IMR-90 (cell line): ENCODE results near the gene RBP5. TPM values are rescaled to one million over a fixed set of nuclear protein-coding genes. Genes with fewer than 3 reads are reported as not detected.

Experiments
- ATAC-seq: fragments of 200-7000 bp; cut with Tn5 transposase; 2 replicates; pipeline ENCODE4 v1.9.1; 2020; ENCODE audit warnings: low read depth, mild to moderate bottlenecking, moderate library complexity
- BruUV-seq: library from RNA; stranded (reverse); fragments of 400-500 nt; replicated peaks from 2 replicates; lab custom pipeline; 2021; lab: Mats Ljungman, UMichigan
- CTCF ChIA-PET: fragments of 300-600 bp; formaldehyde crosslinking; extraction: SDS; loops from one replicate; lab custom pipeline; 2021; ENCODE audit warnings: antibody characterized with exemption; lab: Yijun Ruan, JAX
- POLR2A ChIA-PET: fragments of 300-600 bp; sonication (Branson Sonifier 250); formaldehyde crosslinking; loops from one replicate; lab custom pipeline; 2022; ENCODE audit warnings: antibody characterized with exemption; ENCODE audit not compliant: unreplicated experiment; lab: Charles Lee
- DNase-seq: peaks from one replicate; pipeline ENCODE4 v3.0.0; 2013
- H2AFZ ChIP-seq: replicated peaks from 2 replicates; pipeline ENCODE3; 2013; ENCODE audit warnings: low read length, mild to moderate bottlenecking; ENCODE audit not compliant: poor library complexity
- H2AK5ac ChIP-seq: 2 replicates; pipeline ENCODE4 v1.6.1; 2013; ENCODE audit warnings: low read depth, low read length, inconsistent platforms
- H2AK9ac ChIP-seq: replicated peaks from 2 replicates; pipeline ENCODE3; 2013; ENCODE audit warnings: mild to moderate bottlenecking, low read depth, low read length, moderate library complexity; ENCODE audit not compliant: poor library complexity
- H2BK120ac ChIP-seq: 2 replicates; pipeline ENCODE4 v1.6.1; 2013; ENCODE audit warnings: low read depth, low read length, inconsistent platforms
- H2BK15ac ChIP-seq: 3 replicates; pipeline ENCODE4 v1.6.1; 2013; ENCODE audit warnings: low read depth, low read length, inconsistent platforms
- H2BK20ac ChIP-seq: 2 replicates; pipeline ENCODE4 v1.6.1; 2013; ENCODE audit warnings: low read depth, mild to moderate bottlenecking, inconsistent platforms, low read length, moderate library complexity
- H2BK5ac ChIP-seq: 2 replicates; pipeline ENCODE4 v1.6.1; 2013; ENCODE audit warnings: mild to moderate bottlenecking, low read depth, low read length, inconsistent platforms; ENCODE audit not compliant: poor library complexity, severe bottlenecking
- H3K14ac ChIP-seq: replicated peaks from 2 replicates; pipeline ENCODE4 v1.6.1; 2013; ENCODE audit warnings: low read depth, low read length, inconsistent platforms
- H3K18ac ChIP-seq: 2 replicates; pipeline ENCODE4 v1.6.1; 2013; ENCODE audit warnings: low read depth, low read length, control low read depth
- H3K23ac ChIP-seq: 2 replicates; pipeline ENCODE4 v1.6.1; 2013; ENCODE audit warnings: low read depth, low read length, inconsistent platforms
- H3K27ac ChIP-seq: 2 replicates; pipeline ENCODE4 v1.5.1; 2013; ENCODE audit warnings: mild to moderate bottlenecking, control low read depth, low read length; ENCODE audit not compliant: insufficient read depth
- H3K27me3 ChIP-seq: 2 replicates; pipeline ENCODE4 v1.6.1; 2013; ENCODE audit warnings: low read length; ENCODE audit not compliant: control insufficient read depth, insufficient read depth
- H3K36me3 ChIP-seq: 2 replicates; pipeline ENCODE4 v1.6.1; 2013; ENCODE audit warnings: low read length, mixed read lengths; ENCODE audit not compliant: control insufficient read depth, insufficient read depth
- H3K4ac ChIP-seq: 2 replicates; pipeline ENCODE4 v1.6.1; 2013; ENCODE audit warnings: low read depth, low read length, inconsistent platforms
- H3K4me1 ChIP-seq: 2 replicates; pipeline ENCODE4 v1.6.1; 2013; ENCODE audit warnings: low read length, mixed read lengths; ENCODE audit not compliant: control insufficient read depth, insufficient read depth
- H3K4me2 ChIP-seq: 2 replicates; pipeline ENCODE4 v1.6.1; 2013; ENCODE audit warnings: low read depth, mild to moderate bottlenecking, control low read depth, low read length, moderate library complexity
- H3K4me3 ChIP-seq: 2 replicates; pipeline ENCODE4 v1.5.1; 2013; ENCODE audit warnings: low read depth, mild to moderate bottlenecking, control low read depth, low read length, moderate library complexity; ENCODE audit not compliant: insufficient read depth
- H3K56ac ChIP-seq: 2 replicates; pipeline ENCODE4 v1.6.1; 2013; ENCODE audit warnings: low read length, inconsistent platforms; ENCODE audit not compliant: insufficient read depth; ENCODE audit errors: extremely low read depth
- H3K79me1 ChIP-seq, 2 experiments: 2 replicates each; pipeline ENCODE4 v1.6.1; 2013; ENCODE audit warnings: low read length in 2 of 2, inconsistent platforms in 1 of 2, low read depth in 1 of 2
- H3K9ac ChIP-seq: 2 replicates; pipeline ENCODE4 v1.6.1; 2013; ENCODE audit warnings: low read depth, low read length, control low read depth
- H3K9me1 ChIP-seq: 2 replicates; pipeline ENCODE4 v1.6.1; 2013; ENCODE audit warnings: low read length, inconsistent platforms; ENCODE audit not compliant: insufficient read depth
- H3K9me3 ChIP-seq: 2 replicates; pipeline ENCODE4 v1.6.1; 2013; ENCODE audit warnings: low read length; ENCODE audit not compliant: control insufficient read depth, insufficient read depth
- H4K20me1 ChIP-seq: 2 replicates; pipeline ENCODE4 v1.6.1; 2013; ENCODE audit warnings: low read length, inconsistent platforms; ENCODE audit not compliant: insufficient read depth
- H4K5ac ChIP-seq: 2 replicates; pipeline ENCODE4 v1.6.1; 2013; ENCODE audit warnings: mild to moderate bottlenecking, low read depth, low read length, control low read depth
- H4K8ac ChIP-seq, 2 experiments: 2 replicates each; pipeline ENCODE4 v1.6.1; 2013; ENCODE audit warnings: low read depth in 2 of 2, low read length in 2 of 2, control low read depth in 1 of 2, inconsistent platforms in 1 of 2
- H4K91ac ChIP-seq: 2 replicates; pipeline ENCODE4 v1.6.1; 2013; ENCODE audit warnings: low read depth, low read length, inconsistent platforms; ENCODE audit not compliant: insufficient read depth
- BHLHE40 ChIP-seq: fragments of 150-350 bp; IDR thresholded peaks from 2 replicates; pipeline ENCODE4 v1.6.1; 2016; ENCODE audit warnings: mild to moderate bottlenecking, low read depth, low read length
- CEBPB ChIP-seq: IDR thresholded peaks from 2 replicates; pipeline ENCODE4 v1.6.1; 2012; ENCODE audit warnings: low read depth, low read length, improper control_type of control experiment
- CHD1 ChIP-seq: IDR thresholded peaks from 2 replicates; pipeline ENCODE4 v1.6.1; 2012; ENCODE audit warnings: low read depth, low read length, improper control_type of control experiment
- FOS ChIP-seq: fragments of 150-350 bp; IDR thresholded peaks from 2 replicates; pipeline ENCODE4 v1.6.1; 2016; ENCODE audit warnings: low read depth, low read length
- MAFK ChIP-seq: IDR thresholded peaks from 2 replicates; pipeline ENCODE4 v1.6.1; 2012; ENCODE audit warnings: low read depth, low read length, improper control_type of control experiment
- MAZ ChIP-seq: IDR thresholded peaks from 2 replicates; pipeline ENCODE4 v1.6.1; 2012; ENCODE audit warnings: low read depth, mild to moderate bottlenecking, low read length, improper control_type of control experiment, moderate library complexity, borderline replicate concordance
- MXI1 ChIP-seq: IDR thresholded peaks from 2 replicates; pipeline ENCODE4 v1.6.1; 2012; ENCODE audit warnings: low read depth, mild to moderate bottlenecking, low read length, moderate library complexity, borderline replicate concordance
- NFE2L2 ChIP-seq: fragments of 150-350 bp; IDR thresholded peaks from 2 replicates; pipeline ENCODE4 v1.6.1; 2016; ENCODE audit warnings: low read depth, mild to moderate bottlenecking, low read length
- POLR2A ChIP-seq: IDR thresholded peaks from 2 replicates; pipeline ENCODE4 v1.6.1; 2012; ENCODE audit warnings: mild to moderate bottlenecking, low read depth, low read length
- RAD21 ChIP-seq: IDR thresholded peaks from 2 replicates; pipeline ENCODE4 v1.6.1; 2012; ENCODE audit warnings: low read length, improper control_type of control experiment
- RCOR1 ChIP-seq: IDR thresholded peaks from 2 replicates; pipeline ENCODE4 v1.6.1; 2012; ENCODE audit warnings: mild to moderate bottlenecking, low read length, improper control_type of control experiment; ENCODE audit not compliant: insufficient replicate concordance
- RFX5 ChIP-seq: IDR thresholded peaks from 2 replicates; pipeline ENCODE4 v1.8.0; 2012; ENCODE audit warnings: low read depth, mild to moderate bottlenecking, low read length, moderate library complexity
- SMC3 ChIP-seq: fragments of 150-350 bp; IDR thresholded peaks from 2 replicates; pipeline ENCODE4 v1.6.1; 2016; ENCODE audit warnings: low read depth, mild to moderate bottlenecking, antibody characterized with exemption, low read length, moderate library complexity
- WGBS, 2 experiments: methylation state at CpG; one replicate each; pipeline versions ENCODE4 v1.1.5 to v1.1.7; 2013; ENCODE audit warnings: missing lambda C conversion rate in 2 of 2; ENCODE audit not compliant: insufficient read length in 1 of 2; ENCODE audit errors: extremely low coverage in 2 of 2; 5-methylcytosine and 5-hydroxymethylcytosine counted together
- dilution Hi-C: fragments of 300-500 bp; cut with HindIII; formaldehyde crosslinking; loops from one replicate; pipeline ENCODE4 v1.14.3; 2018; ENCODE audit warnings: low sequenced_read_pairs; ENCODE audit not compliant: unreplicated experiment
- in situ Hi-C: fragments of 300-500 bp; cut with MboI; formaldehyde crosslinking; loops from 3 replicates; pipeline ENCODE4 v1.14.3; 2019; ENCODE audit warnings: low sequenced_read_pairs, inconsistent platforms, mixed read lengths
- intact Hi-C: fragments of 100-400 bp; cut with micrococcal nuclease; formaldehyde crosslinking; loops from 2 replicates; pipeline ENCODE4 v1.10.0; 2022
- polyA plus RNA-seq, 3 experiments: library from polyadenylated mRNA; depleted of rRNA; stranded (reverse); fragments of >200 nt; gene quantifications; 2 replicates each; pipeline ENCODE4 v1.2.3, GENCODE V29; 2012; ENCODE audit warnings: low replicate concordance in 1 of 3
- total RNA-seq: library from RNA; depleted of rRNA; stranded (reverse); fragments of >200 nt; gene quantifications from 2 replicates; pipeline ENCODE4 v1.2.3, GENCODE V29; 2012
- TF ChIP-seq, protein P1 (sequence below): conservative IDR thresholded peaks from 2 replicates; pipeline ENCODE4 v1.5.1; 2012; ENCODE audit warnings: mild to moderate bottlenecking, low read depth, low read length, improper control_type of control experiment
- TF ChIP-seq, protein P2 (sequence below): fragments of 150-350 bp; IDR thresholded peaks from 2 replicates; pipeline ENCODE4 v1.6.1; 2017; ENCODE audit warnings: mild to moderate bottlenecking, antibody characterized with exemption, low read length, low read depth
- TF ChIP-seq, protein P3 (sequence below): fragments of 150-350 bp; IDR thresholded peaks from 2 replicates; pipeline ENCODE4 v1.6.1; 2016; ENCODE audit warnings: low read depth, mild to moderate bottlenecking, low read length, moderate library complexity, borderline replicate concordance

Gene RBP5
- total and polyA plus RNA-seq, 2 of the 4 experiments (the other 2 are of a cell fraction): 0.15 TPM; not detected in 1

DNA sequence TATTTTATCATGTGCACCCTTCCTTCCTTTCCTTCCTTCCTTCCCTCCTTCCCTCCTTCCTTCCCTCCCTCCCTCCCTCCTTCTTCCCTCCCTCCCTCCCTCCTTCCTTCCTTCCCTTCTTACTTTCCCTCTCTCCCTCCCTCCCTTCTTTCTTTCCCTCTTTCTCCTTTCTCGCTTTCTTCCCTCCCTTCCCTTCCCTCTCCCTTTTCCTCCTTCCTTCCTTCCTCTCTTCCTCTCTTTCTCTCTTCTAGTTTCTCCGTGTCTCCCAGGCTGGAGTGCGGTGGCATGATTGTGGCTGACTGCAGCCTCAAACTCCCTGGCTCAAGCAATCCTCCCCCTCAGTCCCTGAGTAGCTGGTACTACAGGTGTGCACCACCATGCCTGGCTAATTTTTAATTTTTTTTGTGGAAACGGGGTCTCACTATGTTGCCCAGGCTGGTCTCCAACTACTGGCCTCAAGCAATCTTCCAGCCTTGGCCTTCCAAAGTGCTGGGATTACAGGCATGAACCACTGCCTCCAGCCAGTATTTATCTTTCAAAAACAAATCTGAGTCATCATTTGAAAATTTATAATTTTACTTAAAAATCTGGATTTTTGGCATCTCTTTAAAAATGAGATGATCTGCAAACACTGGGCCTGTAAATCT is 27.5 kb downstream of the RBP5 start:
- Histone ChIP-seq H4K20me1 (peaks cover 4% of the 10 kb centered on the region), H3K9me1 (peaks cover 14% of the 10 kb centered on the region; the same call in 1 of the 2 replicates), H3K27me3 (no peaks in the 10 kb centered on the region), H2BK120ac (no peak overlapping the region), H2AK5ac (no peak overlapping the region), H2AFZ (no peak overlapping the region), H2BK5ac (no peak overlapping the region), H3K36me3 (peaks cover 26% of the 10 kb centered on the region), H4K8ac (no peak overlapping the region), H3K23ac (no peak overlapping the region), H3K14ac (no peak overlapping the region), H3K4me2 (no peak overlapping the region), H3K79me1 (peaks cover 11 to 18% of the 10 kb centered on the region in 2 experiments), H3K4ac (no peak overlapping the region), H3K9me3 (no peaks in the 10 kb centered on the region), H2BK15ac (no peak overlapping the region; the same call in 2 of the 3 replicates), H3K27ac (no peak overlapping the region), H2BK20ac (no peak overlapping the region), H3K9ac (no peak overlapping the region), H2AK9ac (peak overlapping the region; percentile 50), H3K4me3 (no peak overlapping the region), H4K91ac (no peak overlapping the region), H3K18ac (no peak overlapping the region), H4K5ac (no peak overlapping the region), H3K56ac (no peak overlapping the region), H3K4me1 (peaks cover 4% of the 10 kb centered on the region; the same call in 1 of the 2 replicates)
- ATAC-seq (peak; percentile 72), DNase-seq (peak; percentile 29)
- ChIA-PET POLR2A (no interaction called here), CTCF (no interaction called here)
- dilution Hi-C loops: no loop called here
- WGBS, 2 experiments: 94% methylated on average over 3 of the region's 4 CpGs; no CpG with 5 or more reads in 1 of the 2 experiments
- no TSS peak for BruUV-seq
- TF ChIP-seq, protein P1, sequence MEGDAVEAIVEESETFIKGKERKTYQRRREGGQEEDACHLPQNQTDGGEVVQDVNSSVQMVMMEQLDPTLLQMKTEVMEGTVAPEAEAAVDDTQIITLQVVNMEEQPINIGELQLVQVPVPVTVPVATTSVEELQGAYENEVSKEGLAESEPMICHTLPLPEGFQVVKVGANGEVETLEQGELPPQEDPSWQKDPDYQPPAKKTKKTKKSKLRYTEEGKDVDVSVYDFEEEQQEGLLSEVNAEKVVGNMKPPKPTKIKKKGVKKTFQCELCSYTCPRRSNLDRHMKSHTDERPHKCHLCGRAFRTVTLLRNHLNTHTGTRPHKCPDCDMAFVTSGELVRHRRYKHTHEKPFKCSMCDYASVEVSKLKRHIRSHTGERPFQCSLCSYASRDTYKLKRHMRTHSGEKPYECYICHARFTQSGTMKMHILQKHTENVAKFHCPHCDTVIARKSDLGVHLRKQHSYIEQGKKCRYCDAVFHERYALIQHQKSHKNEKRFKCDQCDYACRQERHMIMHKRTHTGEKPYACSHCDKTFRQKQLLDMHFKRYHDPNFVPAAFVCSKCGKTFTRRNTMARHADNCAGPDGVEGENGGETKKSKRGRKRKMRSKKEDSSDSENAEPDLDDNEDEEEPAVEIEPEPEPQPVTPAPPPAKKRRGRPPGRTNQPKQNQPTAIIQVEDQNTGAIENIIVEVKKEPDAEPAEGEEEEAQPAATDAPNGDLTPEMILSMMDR: no peak
- no peak for TF ChIP-seq SMC3
- TF ChIP-seq, protein P2, sequence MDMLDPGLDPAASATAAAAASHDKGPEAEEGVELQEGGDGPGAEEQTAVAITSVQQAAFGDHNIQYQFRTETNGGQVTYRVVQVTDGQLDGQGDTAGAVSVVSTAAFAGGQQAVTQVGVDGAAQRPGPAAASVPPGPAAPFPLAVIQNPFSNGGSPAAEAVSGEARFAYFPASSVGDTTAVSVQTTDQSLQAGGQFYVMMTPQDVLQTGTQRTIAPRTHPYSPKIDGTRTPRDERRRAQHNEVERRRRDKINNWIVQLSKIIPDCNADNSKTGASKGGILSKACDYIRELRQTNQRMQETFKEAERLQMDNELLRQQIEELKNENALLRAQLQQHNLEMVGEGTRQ: no peak
- TF ChIP-seq MAFK: no peak
- TF ChIP-seq RFX5: no peak
- no peak for TF ChIP-seq POLR2A
- TF ChIP-seq MAZ: no peak
- TF ChIP-seq RAD21: no peak
- TF ChIP-seq, protein P3, sequence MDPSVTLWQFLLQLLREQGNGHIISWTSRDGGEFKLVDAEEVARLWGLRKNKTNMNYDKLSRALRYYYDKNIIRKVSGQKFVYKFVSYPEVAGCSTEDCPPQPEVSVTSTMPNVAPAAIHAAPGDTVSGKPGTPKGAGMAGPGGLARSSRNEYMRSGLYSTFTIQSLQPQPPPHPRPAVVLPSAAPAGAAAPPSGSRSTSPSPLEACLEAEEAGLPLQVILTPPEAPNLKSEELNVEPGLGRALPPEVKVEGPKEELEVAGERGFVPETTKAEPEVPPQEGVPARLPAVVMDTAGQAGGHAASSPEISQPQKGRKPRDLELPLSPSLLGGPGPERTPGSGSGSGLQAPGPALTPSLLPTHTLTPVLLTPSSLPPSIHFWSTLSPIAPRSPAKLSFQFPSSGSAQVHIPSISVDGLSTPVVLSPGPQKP: no peak
- no peak for TF ChIP-seq RCOR1
- no peak for TF ChIP-seq MXI1
- no peak for TF ChIP-seq NFE2L2
- no peak for TF ChIP-seq CEBPB
- TF ChIP-seq CHD1: no peak
- no peak for TF ChIP-seq BHLHE40
- no peak for TF ChIP-seq FOS
- intact Hi-C loops: no loop called here
- in situ Hi-C loops: no loop called here
